HG03378 (cell line): Measurements from ENCODE around the gene BMPER.

Experiments used
- ATAC-seq: cut with Tn5 transposase; IDR thresholded peaks from one replicate; pipeline ENCODE4 v1.9.1; 2021; ENCODE audit warnings: mild to moderate bottlenecking, moderate library complexity; ENCODE audit not compliant: unreplicated experiment

Gene BMPER

DNA sequence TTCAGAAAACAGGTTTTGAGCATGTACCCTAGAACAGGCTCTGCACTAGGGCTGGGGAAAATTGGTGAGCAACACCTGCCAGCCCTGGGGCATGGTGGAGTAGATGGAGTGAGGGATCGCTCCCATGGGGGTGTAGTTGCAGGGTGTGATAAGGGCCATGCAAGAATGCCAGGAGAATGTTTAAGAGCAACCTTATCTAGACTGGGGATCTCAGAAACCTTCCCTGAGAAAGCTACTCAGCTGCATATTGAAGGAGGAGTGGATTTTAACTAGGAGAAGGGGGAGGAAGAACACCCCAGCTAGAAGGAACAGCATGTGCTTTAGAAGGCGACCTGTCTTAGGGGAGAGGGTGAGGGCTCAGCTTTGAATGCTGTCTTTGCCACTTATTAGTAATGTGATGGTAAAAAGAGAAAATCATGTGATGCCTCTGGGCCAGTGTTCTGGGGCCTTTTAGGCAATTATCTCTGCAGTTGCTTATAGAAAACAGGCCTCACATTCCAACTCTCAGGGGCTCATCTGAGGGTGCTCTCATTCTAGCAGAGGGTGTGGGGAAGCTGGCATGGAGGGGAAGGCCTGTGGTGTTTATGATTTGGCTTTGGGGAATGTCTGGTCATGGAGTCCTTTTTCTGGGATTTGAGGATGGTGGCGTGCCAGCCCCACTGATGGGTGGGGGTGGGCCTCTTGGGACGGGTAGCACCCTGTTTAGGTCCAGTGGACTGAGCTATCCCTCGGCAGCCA is 225.4 kb downstream of the BMPER start:
- ATAC-seq, result no peak

GRCh38 chr7:34131371-34131770 is 226.0 kb downstream of the BMPER start:
- ATAC-seq, result no peak

DNA sequence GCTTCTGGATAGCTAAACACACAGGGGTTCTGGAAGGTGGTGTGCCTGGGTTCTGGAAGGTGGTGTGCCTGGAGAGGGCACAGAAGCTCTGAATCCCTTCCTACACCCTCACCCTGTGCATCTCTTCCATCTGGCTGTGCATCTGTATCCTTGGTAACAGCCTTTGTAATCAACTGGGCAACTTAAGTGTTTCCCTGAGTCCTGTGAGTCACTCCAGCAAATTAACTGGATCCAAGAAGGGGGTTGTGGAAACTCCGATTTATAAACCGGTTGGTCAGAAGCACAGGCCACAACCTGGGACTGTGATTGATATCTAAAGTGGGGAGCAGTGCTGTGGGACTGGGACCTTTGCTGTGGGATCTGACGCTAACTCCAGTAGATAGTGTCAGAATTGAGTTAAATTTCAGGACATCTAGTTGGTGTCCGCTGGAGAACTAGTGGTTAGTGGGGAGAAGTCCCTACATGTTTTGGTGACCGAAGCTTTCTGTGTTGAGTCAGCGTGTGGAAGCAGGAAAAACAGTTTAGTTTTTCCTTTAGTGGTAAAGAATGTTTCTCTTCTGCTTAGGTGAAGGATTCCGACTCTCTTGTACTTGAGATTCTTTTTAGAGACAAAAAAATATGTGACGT is 228.1 kb downstream of the BMPER start:
- ATAC-seq, result no peak

DNA sequence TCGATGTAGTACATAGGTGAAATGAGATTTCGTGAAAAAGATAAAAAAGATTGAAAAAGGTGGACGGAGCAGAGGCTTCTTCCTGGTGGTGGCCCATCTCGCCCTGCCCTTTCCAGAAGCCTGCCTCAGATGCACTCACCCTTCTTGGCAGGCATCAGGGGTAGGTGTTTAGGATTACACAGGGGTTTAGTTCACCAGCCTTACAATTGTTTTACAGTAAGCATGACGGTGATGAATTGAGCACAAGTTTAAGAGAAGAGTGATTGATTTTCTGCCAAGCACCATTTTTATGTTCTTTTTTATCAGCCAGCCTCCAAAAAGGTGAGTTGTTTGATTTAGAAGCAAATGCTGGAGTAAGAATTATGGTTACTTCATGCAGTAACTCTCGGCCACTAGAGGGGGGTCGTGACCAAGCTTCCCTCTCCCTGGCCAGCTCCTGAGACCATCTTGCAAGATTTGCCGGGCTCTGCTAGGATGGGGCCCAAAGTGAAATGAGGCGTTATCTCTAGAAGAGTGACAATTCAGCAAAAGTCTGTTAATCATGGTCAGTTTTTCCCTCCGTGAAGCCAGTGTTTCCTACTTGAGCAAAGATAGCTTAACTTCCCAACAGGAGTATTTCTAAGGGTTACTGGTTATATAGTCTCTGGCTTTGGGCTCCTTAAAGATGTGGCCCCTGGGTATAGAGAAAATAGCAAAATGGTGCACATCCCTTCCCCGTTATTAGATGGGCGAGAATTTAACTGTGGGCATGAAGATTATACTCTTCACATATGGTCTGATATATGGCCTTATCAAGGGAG is 228.8 kb downstream of the BMPER start:
- no peak for ATAC-seq

GRCh38 chr7:34135924-34136323 is 230.6 kb downstream of the BMPER start:
- ATAC-seq, result no peak

DNA sequence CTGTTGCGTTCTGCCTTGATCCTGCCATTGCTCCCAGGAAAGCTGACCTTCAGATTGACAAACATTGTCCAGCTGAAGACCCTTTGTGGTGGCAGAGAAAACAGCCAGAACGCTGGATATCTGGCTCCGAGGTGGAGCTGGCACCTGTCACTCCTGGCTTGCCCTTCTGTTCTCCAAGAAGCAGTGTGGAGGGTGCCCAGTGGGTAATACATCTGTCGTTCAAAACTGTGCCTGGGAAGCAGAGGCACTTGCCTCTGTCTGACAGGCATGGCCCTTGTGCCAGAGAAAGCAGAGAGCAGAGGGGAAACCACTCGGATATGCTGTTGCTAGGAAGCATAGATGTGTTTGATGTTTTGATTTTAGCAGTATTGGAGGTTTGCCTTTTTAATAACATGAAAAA is 231.4 kb downstream of the BMPER start:
- ATAC-seq, result no peak

GRCh38 chr7:34137176-34137575 is 231.8 kb downstream of the BMPER start:
- no peak for ATAC-seq

GRCh38 chr7:34138483-34138882 is 233.1 kb downstream of the BMPER start:
- ATAC-seq, result no peak

DNA sequence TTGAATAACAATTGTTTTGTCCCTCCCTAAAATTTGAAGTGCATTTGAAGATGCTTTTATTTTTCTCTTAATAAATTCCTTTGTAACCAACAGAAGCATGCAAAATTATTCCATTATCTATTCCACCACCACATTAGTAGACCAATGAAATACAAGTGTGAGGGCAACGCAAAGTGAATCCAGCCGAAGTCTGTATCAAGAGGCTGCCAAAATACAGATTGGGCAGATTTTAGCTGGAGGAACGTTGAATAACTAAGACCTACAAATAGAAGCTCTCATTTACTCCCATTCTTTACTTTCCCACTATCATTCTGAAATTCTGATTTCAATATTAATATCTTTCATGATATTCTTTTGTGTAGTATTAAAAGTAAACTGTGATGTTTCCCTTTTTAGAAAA is 233.7 kb downstream of the BMPER start:
- ATAC-seq, result no peak

GRCh38 chr7:34140066-34140465 is 234.7 kb downstream of the BMPER start:
- ATAC-seq, result no peak

- no peak for ATAC-seq
These were observed 238.1 kb downstream of the BMPER start for GRCh38 chr7:34143402-34143801.

- ATAC-seq, result no peak
These were observed 240.3 kb downstream of the BMPER start for GRCh38 chr7:34145603-34146002.

DNA sequence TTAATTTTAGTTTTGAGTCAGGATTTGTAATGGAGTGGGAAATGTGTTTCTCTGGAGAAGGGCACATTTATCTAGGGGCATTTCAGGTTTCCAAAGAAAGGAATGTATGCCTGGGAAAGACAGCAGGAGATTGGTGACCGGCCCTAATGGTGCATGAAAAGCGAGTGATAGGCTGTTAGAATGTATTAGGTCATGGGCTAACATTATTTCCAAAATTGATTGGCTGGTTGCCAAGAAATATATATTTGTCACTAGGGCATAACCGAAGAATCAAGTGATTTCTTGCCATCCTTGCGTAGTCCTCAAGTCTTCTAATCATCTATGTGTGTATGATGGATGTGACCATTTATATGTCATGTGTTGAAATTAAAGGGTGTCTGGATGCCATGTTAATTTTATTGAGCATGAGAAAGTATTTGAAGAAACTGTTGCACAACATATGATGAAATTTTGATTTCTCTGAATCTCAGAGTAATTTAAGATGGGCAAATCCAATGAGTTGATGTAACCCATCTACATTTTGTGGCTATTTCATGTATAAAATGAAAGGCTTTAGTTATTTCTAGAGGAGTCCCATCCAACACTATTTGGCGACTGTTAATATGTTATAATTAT is 248.4 kb downstream of the BMPER start:
- no peak for ATAC-seq

DNA sequence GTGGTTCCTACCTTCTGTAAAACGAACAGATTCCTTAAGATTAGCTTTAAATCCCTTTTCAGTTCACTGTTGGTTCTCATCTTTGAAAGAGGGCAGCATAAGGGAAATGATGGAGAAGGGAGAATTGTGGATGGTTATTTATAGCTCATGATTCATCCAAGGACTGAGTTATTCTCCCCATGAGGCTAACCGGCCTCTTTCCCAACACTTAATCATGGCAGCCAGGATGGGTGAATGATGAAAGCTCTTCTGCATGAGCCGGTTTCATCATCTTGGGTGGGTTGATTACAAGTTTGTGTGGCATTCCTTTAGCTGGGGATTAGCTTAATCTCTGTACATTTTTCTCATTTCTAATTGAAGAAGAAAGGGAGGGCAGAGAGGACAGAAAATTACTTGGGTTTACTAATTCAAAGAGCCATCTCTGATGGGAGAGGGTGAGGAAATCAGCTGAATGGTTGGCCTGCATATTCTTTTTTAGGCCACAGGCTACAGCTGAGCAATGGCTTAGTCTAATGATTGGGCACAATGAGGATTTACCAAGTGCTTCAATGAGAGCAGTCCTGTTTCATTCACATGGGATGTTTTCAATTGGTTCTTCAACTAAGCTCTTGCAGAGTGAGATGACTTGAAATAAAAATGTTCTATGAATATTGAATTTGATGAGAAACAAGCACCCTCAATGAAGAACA is 250.0 kb downstream of the BMPER start:
- ATAC-seq, result no peak

GRCh38 chr7:34156336-34156735 is 251.0 kb downstream of the BMPER start:
- no peak for ATAC-seq

DNA sequence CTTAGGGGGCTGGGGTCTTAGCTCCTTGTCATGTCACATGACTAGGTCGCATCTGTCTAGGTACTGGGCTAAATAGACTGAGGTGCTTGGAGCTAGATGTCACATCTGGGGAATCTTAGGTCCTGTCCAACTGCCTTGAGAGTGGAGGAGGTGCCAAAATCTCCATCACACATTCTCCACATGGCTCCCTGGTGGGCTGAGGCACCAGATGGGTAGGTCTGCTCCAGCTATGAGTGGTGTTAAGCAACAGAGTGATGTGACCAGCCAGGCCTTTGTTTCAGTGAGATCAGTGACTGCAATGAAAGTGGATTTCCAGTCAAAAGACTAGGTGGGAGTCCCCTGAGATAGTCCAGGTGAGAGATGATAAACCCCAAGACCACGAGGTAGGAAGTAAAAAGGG is 251.8 kb downstream of the BMPER start:
- ATAC-seq, result no peak

DNA sequence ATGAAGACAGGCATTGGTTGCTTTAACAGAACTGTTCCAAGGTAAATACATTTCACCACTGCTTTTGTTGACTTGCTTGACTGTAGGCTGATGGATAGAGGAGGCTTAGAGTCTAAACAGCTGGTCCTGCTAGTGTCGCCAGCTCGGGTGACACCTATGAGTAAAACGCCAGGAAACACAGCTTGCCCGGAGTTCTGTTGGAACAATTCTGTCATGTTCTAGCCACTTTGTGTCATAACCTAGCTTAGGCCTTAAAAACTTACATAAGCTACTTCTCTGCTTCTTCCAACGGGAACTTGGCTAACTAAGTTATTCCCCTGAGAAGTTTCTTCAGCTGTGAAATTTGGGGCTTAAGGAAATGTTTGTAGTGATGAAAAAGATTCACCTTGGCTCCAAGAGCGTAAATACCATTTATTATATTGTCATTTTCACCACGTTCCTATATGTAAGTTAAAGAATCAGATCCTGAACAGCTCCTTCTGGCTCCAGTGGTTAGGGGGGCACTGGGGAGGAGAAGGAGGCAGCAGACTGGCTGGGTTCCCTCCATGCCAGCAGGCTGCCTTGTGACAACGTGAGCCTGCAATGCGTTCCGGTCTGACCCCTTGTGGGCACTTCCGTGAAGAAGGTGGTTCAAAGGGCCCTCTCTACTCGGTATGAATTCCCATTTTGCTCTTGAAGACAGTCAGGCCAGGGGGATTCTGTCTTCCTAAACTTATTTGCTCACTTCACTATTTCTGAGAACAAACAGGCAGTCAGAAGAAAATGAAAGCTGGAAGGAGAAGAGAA is 253.2 kb downstream of the BMPER start:
- no peak for ATAC-seq

DNA sequence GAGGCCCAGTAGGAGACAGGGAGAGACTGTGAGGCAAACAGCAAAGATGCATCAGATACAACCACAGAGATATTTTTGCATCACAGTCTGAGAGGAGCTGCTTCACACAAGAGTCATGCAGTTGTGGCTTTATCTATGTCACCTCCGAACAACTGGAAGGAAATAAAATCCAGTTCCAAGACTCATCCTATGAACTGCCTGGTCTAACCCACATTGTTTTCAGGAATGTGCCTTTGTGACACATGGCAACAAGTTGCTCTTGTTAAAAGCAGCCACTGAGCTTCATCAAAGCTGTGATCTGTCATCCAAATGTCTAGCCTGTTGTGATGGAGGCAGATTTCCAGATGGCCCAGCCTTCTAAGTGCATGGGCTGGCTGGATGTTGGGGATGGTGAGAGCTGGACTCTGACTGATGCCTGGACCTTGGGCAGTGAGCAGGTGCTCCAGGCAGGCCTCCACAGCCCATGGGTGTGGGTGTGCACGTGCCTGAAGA is 255.0 kb downstream of the BMPER start:
- ATAC-seq, result no peak

DNA sequence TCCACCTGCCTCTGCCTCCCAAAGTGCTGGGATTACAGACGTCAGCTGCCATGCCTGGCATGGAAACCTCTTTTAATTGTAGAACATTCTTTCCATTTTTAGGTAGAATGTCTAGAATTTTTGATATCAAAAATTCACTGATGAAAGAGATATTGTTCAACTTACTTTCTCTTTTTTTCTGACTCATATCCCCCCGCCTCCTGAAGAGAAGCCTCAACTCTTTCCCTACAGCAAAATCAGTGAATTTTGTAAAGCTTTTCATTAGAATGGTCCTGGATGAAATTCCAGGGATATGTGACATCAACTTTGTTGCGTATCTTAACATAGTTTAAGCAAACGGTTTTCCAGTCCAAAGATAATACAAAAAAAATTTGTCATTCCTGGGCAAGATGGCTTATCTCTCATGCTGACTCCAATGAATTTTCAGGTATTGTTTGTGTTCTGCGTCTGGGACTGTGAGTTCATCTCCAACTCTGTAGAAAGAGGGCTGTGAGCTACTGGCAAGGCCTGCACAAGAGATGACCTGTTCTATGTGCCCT is 256.8 kb downstream of the BMPER start:
- ATAC-seq, result no peak

- ATAC-seq, result no peak
These were observed 257.3 kb downstream of the BMPER start for GRCh38 chr7:34162677-34163076.
